HL-60 (cell line): Measurements from ENCODE around the gene SBNO2.

Source experiments
- POLR2AphosphoS5 ChIP-seq: IDR thresholded peaks from 2 replicates; pipeline ENCODE4 v1.6.1; 2012; ENCODE audit warnings: low read depth
- TF ChIP-seq, protein P1 (sequence below): IDR thresholded peaks from one replicate; pipeline ENCODE4 v1.5.1; 2011; ENCODE audit warnings: low read length, control low read depth, inconsistent platforms; ENCODE audit not compliant: insufficient read depth

DNA sequence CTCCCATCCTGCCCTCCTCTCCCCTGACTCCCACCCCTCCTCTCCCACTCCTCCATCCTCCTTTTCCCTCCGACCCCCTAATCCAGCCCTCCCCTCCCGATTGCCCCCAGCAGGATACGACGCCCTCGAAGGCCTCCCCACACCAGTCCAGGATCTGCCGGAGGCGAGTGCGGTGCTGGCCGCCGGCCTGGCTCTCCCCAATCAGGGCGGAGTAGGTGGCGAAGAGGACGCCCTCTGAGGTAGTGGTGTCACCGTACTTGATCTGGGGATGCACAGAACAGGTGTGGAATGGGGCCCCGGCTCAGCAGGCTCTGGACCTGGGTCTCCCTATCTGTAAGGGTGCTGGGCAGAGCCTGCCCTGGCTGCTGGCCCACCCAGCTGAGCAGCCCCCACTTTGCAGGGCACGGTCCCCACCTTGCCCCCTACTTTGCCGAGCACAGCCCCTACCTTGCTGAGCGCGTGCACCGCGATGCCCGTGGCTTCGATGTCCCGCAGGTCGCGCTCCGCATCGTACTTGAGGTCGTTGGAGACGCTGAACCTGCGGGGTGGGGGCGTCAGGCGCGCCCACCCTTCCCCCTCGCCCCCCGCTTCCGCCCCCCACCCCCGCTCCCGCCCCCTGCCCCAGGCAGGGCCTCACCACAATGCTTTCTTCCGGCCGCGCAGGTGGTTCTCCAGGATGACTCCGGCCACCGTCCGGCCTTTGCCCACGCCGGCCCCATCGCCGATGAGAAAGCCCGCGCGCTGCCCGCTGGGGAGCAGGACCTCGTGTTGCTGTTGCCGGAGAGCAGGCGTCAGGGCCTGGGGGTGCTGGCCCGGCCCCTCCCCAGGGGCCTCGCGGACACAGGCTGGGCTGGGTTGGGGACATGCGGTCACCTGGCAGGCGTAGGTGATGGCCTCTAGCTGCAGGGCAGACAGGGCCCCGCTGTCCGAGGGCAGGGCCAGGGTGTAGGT, 51.8 kb downstream of the SBNO2 start:
- TF ChIP-seq, protein P1, sequence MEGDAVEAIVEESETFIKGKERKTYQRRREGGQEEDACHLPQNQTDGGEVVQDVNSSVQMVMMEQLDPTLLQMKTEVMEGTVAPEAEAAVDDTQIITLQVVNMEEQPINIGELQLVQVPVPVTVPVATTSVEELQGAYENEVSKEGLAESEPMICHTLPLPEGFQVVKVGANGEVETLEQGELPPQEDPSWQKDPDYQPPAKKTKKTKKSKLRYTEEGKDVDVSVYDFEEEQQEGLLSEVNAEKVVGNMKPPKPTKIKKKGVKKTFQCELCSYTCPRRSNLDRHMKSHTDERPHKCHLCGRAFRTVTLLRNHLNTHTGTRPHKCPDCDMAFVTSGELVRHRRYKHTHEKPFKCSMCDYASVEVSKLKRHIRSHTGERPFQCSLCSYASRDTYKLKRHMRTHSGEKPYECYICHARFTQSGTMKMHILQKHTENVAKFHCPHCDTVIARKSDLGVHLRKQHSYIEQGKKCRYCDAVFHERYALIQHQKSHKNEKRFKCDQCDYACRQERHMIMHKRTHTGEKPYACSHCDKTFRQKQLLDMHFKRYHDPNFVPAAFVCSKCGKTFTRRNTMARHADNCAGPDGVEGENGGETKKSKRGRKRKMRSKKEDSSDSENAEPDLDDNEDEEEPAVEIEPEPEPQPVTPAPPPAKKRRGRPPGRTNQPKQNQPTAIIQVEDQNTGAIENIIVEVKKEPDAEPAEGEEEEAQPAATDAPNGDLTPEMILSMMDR: no peak
- TF ChIP-seq POLR2AphosphoS5: no peak
